K562 (cell line): ENCODE results near the gene LPXN. TPM values are rescaled to one million over a fixed set of nuclear protein-coding genes. Genes with fewer than 3 reads are reported as not detected.

Experiments used
- ATAC-seq: fragments of 200-7000 bp; cut with Tn5 transposase; 3 replicates; pipeline ENCODE4 v1.9.1; 2020; ENCODE audit warnings: moderate library complexity
- BruUV-seq: library from RNA; stranded (reverse); fragments of 400-500 nt; replicated peaks from 2 replicates; lab custom pipeline; 2021; lab: Mats Ljungman, UMichigan
- CTCF ChIA-PET: fragments of 300-600 bp; formaldehyde crosslinking; extraction: SDS; loops from one replicate; lab custom pipeline; 2021; ENCODE audit warnings: low intra/inter-chr PET ratio; lab: Yijun Ruan, JAX
- POLR2A ChIA-PET: fragments of 300-600, 350-650 bp; sonication (Branson Sonifier 250); formaldehyde crosslinking; extraction: SDS; loops from one replicate; lab custom pipeline; 2021; ENCODE audit warnings: antibody characterized with exemption, inconsistent platforms; lab: Yijun Ruan, JAX
- DNase-seq, 4 experiments: peaks; one replicate each; pipeline versions ENCODE4 v3.0.0 to v3.0.0-alpha.2; 2011 to 2018; ENCODE audit warnings: low spot score in 3 of 4, mixed read lengths in 3 of 4; ENCODE audit errors: extremely low read depth in 1 of 4
- FAIRE-seq: peaks from 2 replicates; lab custom pipeline; 2011; peaks lifted over from hg19 to GRCh38; lab: Jason Lieb, UNC
- H2AFZ ChIP-seq: 2 replicates; pipeline ENCODE4 v1.6.0; 2011; ENCODE audit warnings: low read depth, low read length, control low read depth, inconsistent platforms
- H3K27ac ChIP-seq: fragments of 200-600 bp; 3 replicates; pipeline ENCODE4 v1.8.0; 2011; ENCODE audit warnings: low read depth, mild to moderate bottlenecking, control low read depth, inconsistent platforms, low read length, moderate library complexity, mixed read lengths; ENCODE audit errors: extremely low read depth
- H3K27me3 ChIP-seq, 2 experiments: fragments of 300-600 bp in 1 of 2; 2 replicates in 1 of 2; 3 replicates in 1 of 2; pipeline versions ENCODE4 v1.6.0 to v1.8.0; 2011; ENCODE audit warnings: inconsistent platforms in 2 of 2, low read length in 2 of 2, mild to moderate bottlenecking in 1 of 2, mixed read lengths in 1 of 2, moderate library complexity in 1 of 2; ENCODE audit not compliant: control insufficient read depth in 2 of 2, insufficient read depth in 2 of 2
- H3K36me3 ChIP-seq: fragments of 300-600 bp; 3 replicates; pipeline ENCODE4 v1.8.0; 2011; ENCODE audit warnings: mild to moderate bottlenecking, low read length, inconsistent platforms; ENCODE audit not compliant: control insufficient read depth, insufficient read depth
- H3K4me1 ChIP-seq, 2 experiments: fragments of 200-600 bp in 1 of 2; replicated peaks in 1 of 2; 2 replicates in 1 of 2; 3 replicates in 1 of 2; pipeline versions ENCODE4 v1.5.1 to v1.8.0; 2011; ENCODE audit warnings: inconsistent platforms in 2 of 2, low read length in 2 of 2, mild to moderate bottlenecking in 1 of 2, mixed read lengths in 1 of 2, moderate library complexity in 1 of 2; ENCODE audit not compliant: control insufficient read depth in 2 of 2, insufficient read depth in 2 of 2
- H3K4me2 ChIP-seq: 2 replicates; pipeline ENCODE4 v1.6.1; 2011; ENCODE audit warnings: low read length, control low read depth, inconsistent platforms, mixed read lengths; ENCODE audit not compliant: insufficient read depth
- H3K4me3 ChIP-seq: fragments of 200-600 bp; sonication (generic), shearing (Covaris generic); 2 replicates; pipeline ENCODE4 v1.5.1; 2016; ENCODE audit warnings: control low read depth, inconsistent platforms
- H3K79me2 ChIP-seq: fragments of 200-600 bp; 3 replicates; pipeline ENCODE4 v1.8.0; 2011; ENCODE audit warnings: low read length, inconsistent platforms; ENCODE audit not compliant: control insufficient read depth, insufficient read depth
- H3K9ac ChIP-seq, 2 experiments: 2 replicates each; pipeline versions ENCODE4 v1.6.0 to v1.6.1; 2011; ENCODE audit warnings: low read depth in 2 of 2, low read length in 2 of 2, control low read depth in 1 of 2, inconsistent platforms in 1 of 2, mild to moderate bottlenecking in 1 of 2, mixed read lengths in 1 of 2; ENCODE audit not compliant: insufficient read depth in 1 of 2
- H3K9me1 ChIP-seq: one replicate; pipeline ENCODE4 v1.6.0; 2011; ENCODE audit warnings: inconsistent platforms, mild to moderate bottlenecking, low read length, moderate library complexity; ENCODE audit not compliant: control insufficient read depth, insufficient read depth
- H3K9me3 ChIP-seq: replicated peaks from 2 replicates; pipeline ENCODE4 v1.5.1; 2011; ENCODE audit warnings: low read depth, low read length, inconsistent platforms; ENCODE audit not compliant: control insufficient read depth, insufficient read depth
- H4K20me1 ChIP-seq: replicated peaks from 2 replicates; pipeline ENCODE4 v1.6.1; 2011; ENCODE audit warnings: low read length, inconsistent platforms, mixed read lengths; ENCODE audit not compliant: control insufficient read depth, insufficient read depth
- CBX1 ChIP-seq: sonication (generic); IDR thresholded peaks from 2 replicates; pipeline ENCODE4 v1.6.1; 2016; ENCODE audit warnings: antibody characterized with exemption, low read depth, mild to moderate bottlenecking
- CBX3 ChIP-seq, 2 experiments: IDR thresholded peaks; 1 replicate in 1 of 2; 2 replicates in 1 of 2; pipeline ENCODE4 v1.6.1; 2012; ENCODE audit warnings: inconsistent platforms in 2 of 2, low read length in 2 of 2, borderline replicate concordance in 1 of 2, control low read depth in 1 of 2
- GATAD2B ChIP-seq: fragments of 450-650 bp; IDR thresholded peaks from 2 replicates; pipeline ENCODE4 v1.6.1; 2017; ENCODE audit warnings: mild to moderate bottlenecking, borderline replicate concordance
- YBX1 ChIP-seq: fragments of 450-650 bp; IDR thresholded peaks from 2 replicates; pipeline ENCODE4 v1.7.1; 2016; ENCODE audit warnings: mild to moderate bottlenecking
- YY1 ChIP-seq, 3 experiments: IDR thresholded peaks; 2 replicates each; pipeline ENCODE4 v1.6.1; 2011; ENCODE audit warnings: low read length in 2 of 3, mild to moderate bottlenecking in 2 of 3, moderate library complexity in 2 of 3, borderline replicate concordance in 1 of 3, control low read depth in 1 of 3, low read depth in 1 of 3; ENCODE audit not compliant: insufficient read depth in 3 of 3, insufficient replicate concordance in 2 of 3, control insufficient read depth in 1 of 3, insufficient read length in 1 of 3; ENCODE audit errors: extremely low read depth in 1 of 3
- WGBS: fragments of 100-300 bp; shearing (Covaris generic); methylation state at CpG from one replicate; pipeline ENCODE4 v1.1.6; 2016; ENCODE audit warnings: low coverage, mixed read lengths; ENCODE audit not compliant: insufficient coverage; ENCODE audit errors: missing lambda C conversion rate; 5-methylcytosine and 5-hydroxymethylcytosine counted together
- in situ Hi-C: fragments of 300-500 bp; cut with MboI; formaldehyde crosslinking; loops from 4 replicates; pipeline ENCODE4 v1.15.0; 2018; ENCODE audit warnings: inconsistent platforms, mixed read lengths
- intact Hi-C: fragments of 100-400 bp; cut with micrococcal nuclease; formaldehyde crosslinking; loops from 2 replicates; pipeline ENCODE4 v1.14.2; 2022
- polyA plus RNA-seq, 8 experiments: library from polyadenylated mRNA; depleted of rRNA in 4 of 8; stranded (reverse) in 5 of 8; unstranded in 3 of 8; fragments of >200 nt; fragmentation: Nextera tagmentation in 2 of 8; fragmentation: Illumina TruSeq in 1 of 8; extraction: Ambion mirVana in 2 of 8; extraction: Trizol in 1 of 8; gene quantifications; 2 replicates each; pipeline versions ENCODE4 v1.2.1 to v1.2.3, GENCODE V29; 2011 to 2014; ENCODE audit warnings: inconsistent platforms in 1 of 8, missing spikeins in 1 of 8
- total RNA-seq, 7 experiments: library from RNA; depleted of rRNA in 6 of 7; stranded (reverse); fragments of >200 nt in 6 of 7; fragmentation: Illumina TruSeq in 2 of 7; extraction: Trizol in 2 of 7; gene quantifications; 2 replicates each; pipeline versions ENCODE4 v1.2.1 to v1.2.3, GENCODE V29; 2011 to 2021; ENCODE audit warnings: low replicate concordance in 1 of 7
- TF ChIP-seq, protein P1 (sequence below): IDR thresholded peaks from 3 replicates; pipeline ENCODE4 v1.6.1; 2011; ENCODE audit warnings: borderline replicate concordance, mild to moderate bottlenecking; ENCODE audit not compliant: insufficient read length, insufficient read depth

Gene LPXN
- total and polyA plus RNA-seq, 9 of the 15 experiments (the other 6 are each of a cell fraction or from before 2014, with no cell fraction given), result 0.73 to 3.1 (median 2.0) TPM

- no peak overlapping the region for H3K27ac ChIP-seq
- TF ChIP-seq, protein P1, sequence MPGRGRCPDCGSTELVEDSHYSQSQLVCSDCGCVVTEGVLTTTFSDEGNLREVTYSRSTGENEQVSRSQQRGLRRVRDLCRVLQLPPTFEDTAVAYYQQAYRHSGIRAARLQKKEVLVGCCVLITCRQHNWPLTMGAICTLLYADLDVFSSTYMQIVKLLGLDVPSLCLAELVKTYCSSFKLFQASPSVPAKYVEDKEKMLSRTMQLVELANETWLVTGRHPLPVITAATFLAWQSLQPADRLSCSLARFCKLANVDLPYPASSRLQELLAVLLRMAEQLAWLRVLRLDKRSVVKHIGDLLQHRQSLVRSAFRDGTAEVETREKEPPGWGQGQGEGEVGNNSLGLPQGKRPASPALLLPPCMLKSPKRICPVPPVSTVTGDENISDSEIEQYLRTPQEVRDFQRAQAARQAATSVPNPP, result no peak
- TF ChIP-seq GATAD2B, result no peak
- no peak for TF ChIP-seq YBX1
- no peak for TF ChIP-seq CBX1
- TF ChIP-seq CBX3 (IDR thresholded peaks at IDR 0.05; ENCODE audit: borderline replicate concordance in 1 of 2, low read length in 2 of 2), result no peak
- no peak for TF ChIP-seq YY1 (IDR thresholded peaks at IDR 0.05; ENCODE audit: borderline replicate concordance in 1 of 3, control insufficient read depth in 1 of 3, extremely low read depth in 1 of 3, insufficient read depth in 3 of 3, insufficient read length in 1 of 3, insufficient replicate concordance in 2 of 3, low read depth in 1 of 3, low read length in 2 of 3)
- peaks cover 65% of the 10 kb centered on the region for H3K36me3 ChIP-seq
- no TSS peak for BruUV-seq
- FAIRE-seq, result no peak
- no peak overlapping the region for H2AFZ ChIP-seq
- H3K9me3 ChIP-seq, result no peaks in the 10 kb centered on the region
- no peak for ATAC-seq
- no peak overlapping the region for H3K4me3 ChIP-seq
- POLR2A ChIA-PET, result interaction anchor here (0.9 kb wide), 1 partner anchor 32 kb away, joined by 4 read pairs; no protein-coding TSS in a partner anchor
- no peak overlapping the region for H3K9ac ChIP-seq
- in situ Hi-C loops (no loop called here), intact Hi-C loops (no loop called here)
- WGBS, result 93% methylated on average over 6 of the region's 8 CpGs
- no peak for DNase-seq
- H3K27me3 ChIP-seq, result no peaks in the 10 kb centered on the region
- H3K9me1 ChIP-seq, result no peaks in the 10 kb centered on the region
- H3K4me1 ChIP-seq, result peaks cover 6 to 7% of the 10 kb centered on the region in 2 experiments; a peak in 4 of 5 replicates
- no peak overlapping the region for H3K4me2 ChIP-seq
- H3K79me2 ChIP-seq, result peaks cover 62% of the 10 kb centered on the region
- peaks cover 11% of the 10 kb centered on the region; the same call in 1 of the 2 replicates for H4K20me1 ChIP-seq
- CTCF ChIA-PET, result no interaction called here
These were observed 34.1 kb upstream of the LPXN start for GRCh38 chr11:58609723-58610122.
